Right lung (tissue), 5 donors: ENCODE results near the gene REEP1. TPM values are rescaled to one million over a fixed set of nuclear protein-coding genes. Genes with fewer than 3 reads are reported as not detected.
"Not testable (repeated sequence)": the region's sequence is repeated elsewhere in the genome, so short reads cannot be mapped to it uniquely, and the experiment has no call there.

Experiments
- DNase-seq, 2 donors: peaks; one replicate each; pipeline ENCODE4 v3.0.0-alpha.2; 2013
- polyA plus RNA-seq, 5 donors: library from polyadenylated mRNA; unstranded; fragments of 120-200 nt; gene quantifications; one replicate each; pipeline versions ENCODE4 v1.2.1 to v1.2.3, GENCODE V29; 2013; ENCODE audit warnings: inconsistent platforms in 1 of 5, low replicate concordance in 1 of 5; ENCODE audit not compliant: insufficient read length in 5 of 5, insufficient read depth in 1 of 5

REEP1 gene
- polyA plus RNA-seq, 5 donors = 17.3 to 20.4 (median 17.4) TPM

DNA sequence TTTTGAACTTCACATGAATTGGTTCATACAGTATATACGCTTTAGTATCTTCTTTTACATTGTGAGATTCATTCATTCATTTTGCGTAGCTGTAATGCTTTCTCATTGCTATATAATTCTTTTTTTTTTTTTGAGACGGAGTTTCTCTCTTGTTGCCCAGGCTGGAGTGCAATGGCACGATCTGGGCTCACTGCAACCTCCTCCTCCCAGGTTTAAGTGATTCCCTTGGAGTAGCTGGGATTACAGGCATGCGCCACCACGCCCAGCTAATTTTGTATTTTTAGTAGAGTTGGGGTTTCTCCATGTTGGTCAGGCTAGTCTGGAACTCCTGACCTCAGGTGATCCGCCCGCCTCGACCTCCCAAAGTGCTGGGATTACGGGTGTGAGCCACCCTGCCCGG is 136.9 kb downstream of the REEP1 start:
- DNase-seq = not testable (repeated sequence)

DNA sequence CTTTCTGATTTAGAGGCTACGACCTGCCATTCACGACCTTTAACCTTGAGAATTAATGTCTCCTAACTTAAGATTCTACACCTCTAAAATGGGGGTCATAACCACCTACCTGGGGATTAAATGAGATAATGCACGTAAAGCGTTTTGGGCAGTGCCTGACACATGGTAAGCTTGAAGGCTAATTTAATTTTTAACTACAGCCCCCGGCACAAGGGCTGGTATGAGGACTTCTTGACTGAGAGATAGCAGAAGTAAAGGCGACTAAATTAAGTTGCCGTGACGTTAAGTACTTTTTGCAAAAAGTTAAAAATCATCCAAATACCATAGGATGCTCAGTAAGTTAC is 137.6 kb downstream of the REEP1 start:
- no peak for DNase-seq

DNA sequence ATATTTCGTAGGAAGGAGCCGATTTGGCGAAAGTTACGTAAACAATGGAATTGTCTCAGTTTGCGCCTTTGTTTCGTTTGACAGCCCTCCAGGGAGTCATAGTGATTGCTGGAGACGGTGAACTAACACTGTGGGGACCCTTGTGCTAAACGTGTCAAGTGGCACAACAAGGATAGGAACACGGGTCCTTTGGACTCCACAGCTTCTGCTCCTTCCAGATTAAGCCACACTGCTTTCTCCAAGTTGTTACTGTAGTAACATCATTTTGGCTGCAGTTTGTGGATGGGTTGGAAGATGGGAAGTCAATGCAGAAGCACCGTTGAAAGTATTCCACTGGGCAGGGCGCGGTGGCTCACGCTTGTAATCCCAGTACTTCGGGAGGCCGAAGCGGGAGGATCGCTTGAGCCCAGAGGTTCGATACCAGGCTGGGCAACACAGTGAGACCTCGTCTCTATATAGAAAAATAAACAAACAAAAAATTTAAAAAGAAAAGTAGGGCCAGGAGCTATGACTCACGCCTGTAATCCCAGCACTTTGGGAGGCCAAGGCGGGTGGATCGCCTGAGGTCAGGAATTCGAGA is 141.5 kb downstream of the REEP1 start:
- DNase-seq = no peak

DNA sequence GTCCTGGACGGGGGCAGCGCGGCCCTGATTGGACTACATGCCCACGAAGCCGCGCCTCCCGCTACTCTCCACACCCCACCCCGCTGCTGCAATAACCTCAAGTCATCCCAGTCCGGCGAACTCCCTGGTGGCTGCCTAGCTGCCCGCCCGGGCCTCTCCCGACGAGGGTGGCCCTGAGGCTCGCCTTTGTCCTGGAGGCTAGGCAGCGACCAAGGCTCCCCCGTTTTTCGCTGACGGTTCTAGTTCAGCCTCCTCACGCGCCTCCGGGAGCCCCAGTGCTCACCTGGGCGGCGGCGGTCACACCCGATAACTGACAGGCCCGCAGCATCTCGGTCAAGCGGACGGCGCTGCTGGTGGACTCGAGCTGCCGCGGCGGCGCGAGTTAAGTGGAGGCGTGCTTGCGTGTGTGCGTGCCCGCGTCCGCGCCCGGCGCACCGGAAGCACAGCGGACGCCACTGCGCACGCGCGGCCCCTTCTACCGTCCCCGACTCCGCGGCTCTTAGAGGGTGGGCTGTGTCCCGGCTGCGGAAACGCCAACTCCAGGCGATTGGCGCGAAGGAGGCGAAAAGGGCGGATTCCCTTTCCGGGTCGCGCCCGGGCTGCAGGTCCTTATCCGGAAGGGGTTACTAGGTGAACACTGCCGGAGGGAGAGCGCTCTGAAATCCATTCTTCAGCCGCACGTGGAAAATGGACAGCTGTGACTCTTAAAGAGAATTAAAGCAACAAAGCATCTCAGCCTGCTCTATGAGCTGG is 142.2 kb downstream of the REEP1 start, which contains the start of gene IMMT:
IMMT (minus strand) TSS at position 408 of the 753 bp plus-strand sequence; CDS start at position 328, 80 bp downstream.
- peak; percentile 94 to 96 for DNase-seq

DNA sequence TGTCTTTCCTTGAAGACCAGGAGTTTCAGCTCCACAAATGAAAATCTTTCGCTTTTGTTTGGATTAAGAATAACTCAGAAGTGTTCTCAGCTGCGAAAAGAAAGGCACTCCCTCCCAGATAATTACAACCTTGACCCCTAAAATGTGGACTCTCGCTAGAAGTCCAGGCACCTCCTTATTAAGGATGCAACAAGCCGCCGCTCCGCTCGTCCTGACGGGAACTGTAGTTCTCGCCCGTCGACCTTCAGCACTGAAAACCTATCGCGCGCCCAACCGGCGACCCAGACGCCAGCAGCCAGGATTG is 142.7 kb downstream of the REEP1 start:
- DNase-seq = no peak

DNA sequence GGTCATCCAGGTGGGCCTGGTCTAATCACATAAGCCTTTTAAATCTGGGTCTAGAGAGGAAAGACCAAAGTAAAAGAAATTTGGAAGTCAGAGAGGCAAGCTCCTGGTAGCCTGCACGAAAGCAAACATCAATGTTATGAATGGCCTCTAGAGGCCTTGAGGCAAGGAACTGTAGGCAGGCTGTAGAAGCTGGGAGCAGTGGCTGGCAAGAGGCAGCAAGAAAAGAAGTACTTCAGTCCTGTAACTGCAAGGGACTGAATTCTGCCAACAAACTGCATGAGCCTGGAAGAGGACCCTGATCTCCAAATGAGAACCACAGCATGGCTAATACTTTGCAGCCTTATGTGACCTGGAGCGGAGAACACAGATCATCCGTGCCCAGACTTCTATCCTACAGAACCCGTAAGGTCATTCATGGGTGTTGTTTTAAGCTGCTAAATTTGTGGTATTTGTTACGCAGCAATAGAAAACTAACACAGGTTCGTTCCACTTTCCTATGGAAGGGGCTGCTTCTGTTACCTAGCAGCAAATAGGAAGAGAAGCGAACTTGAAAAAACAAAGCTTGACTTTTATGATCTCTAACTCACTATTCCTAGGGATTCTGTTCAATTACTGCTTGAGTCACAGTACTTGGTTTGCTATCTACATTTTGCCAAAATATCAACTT is 143.4 kb downstream of the REEP1 start:
- DNase-seq = no peak

DNA sequence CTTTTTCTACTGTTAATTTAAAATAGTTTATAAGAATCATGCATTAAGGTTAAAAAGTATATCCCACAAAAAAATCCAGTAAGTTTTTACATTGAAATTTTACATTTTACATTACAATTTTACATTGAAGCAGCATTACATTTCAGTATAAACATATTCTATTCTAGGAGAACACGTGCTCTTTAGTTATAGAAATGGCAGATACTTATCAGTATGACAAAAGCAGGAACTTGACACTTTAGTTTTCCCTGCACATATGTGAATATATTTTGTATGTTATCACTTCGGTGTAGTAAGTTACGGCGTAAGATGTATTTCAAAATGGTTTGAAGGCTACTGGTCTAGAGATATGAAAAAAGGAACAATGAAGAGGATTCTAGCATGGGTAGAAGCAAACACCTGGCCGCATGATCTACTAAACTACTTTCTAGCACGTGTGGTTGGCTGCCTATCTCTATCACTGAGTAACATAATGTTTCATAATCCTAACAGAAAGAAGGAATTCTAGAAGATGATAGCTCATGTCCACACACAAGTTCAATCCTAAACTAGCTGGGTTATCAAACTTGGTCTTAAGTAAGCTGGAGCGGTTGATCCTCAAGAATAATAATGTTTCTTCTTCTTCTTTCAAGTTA is 147.5 kb downstream of the REEP1 start:
- no peak for DNase-seq

DNA sequence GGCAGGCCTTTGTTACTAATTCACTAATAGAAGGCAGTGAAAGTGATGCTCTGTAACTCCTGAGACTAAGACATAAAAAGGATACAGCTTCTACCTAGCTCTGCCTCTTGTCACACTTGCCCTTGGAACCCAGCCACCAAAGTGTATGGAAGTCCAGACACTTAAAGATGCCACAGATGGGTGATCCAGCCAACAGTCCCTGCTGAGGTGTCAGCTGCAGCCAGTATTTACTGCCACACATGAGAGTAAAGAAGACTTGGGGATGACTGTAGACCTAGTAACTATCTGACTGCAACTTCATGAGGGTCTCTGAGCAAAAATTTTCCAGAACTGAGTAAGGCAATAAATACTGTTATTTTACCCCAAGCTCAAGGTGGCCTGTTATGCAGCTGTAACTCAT is 151.0 kb downstream of the REEP1 start:
- DNase-seq = no peak

DNA sequence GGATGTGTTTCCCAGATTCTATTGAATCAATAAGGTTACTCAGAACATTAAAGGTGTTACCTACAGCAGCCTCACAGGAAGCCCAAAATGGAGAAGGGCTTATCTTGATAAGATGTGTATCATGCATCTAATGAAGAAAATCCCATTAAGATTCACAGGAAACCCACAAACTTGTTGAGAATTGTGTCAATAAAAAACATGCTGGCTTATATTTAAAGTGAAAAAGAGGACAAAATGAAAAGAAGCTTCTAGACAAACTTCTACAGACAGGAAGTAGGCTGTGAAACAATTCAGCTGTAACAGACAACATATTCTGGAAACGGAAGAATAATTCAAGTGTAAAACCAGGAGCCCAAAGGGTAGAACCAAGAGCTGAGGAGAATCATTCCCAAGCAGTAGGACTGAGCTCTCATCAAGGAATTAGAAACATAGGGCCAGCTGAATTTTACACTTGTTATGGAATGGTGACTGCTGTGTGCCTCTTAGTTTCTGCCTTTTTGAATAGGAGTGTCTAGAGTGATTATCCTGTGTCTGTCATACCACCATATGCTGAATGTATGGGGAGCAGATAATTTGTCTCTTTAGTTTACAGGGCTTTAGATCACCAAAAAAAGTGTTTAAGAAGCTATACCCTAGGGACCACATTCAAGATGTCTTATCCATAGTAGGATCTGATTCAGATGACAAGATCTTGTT is 151.8 kb downstream of the REEP1 start:
- no peak for DNase-seq

DNA sequence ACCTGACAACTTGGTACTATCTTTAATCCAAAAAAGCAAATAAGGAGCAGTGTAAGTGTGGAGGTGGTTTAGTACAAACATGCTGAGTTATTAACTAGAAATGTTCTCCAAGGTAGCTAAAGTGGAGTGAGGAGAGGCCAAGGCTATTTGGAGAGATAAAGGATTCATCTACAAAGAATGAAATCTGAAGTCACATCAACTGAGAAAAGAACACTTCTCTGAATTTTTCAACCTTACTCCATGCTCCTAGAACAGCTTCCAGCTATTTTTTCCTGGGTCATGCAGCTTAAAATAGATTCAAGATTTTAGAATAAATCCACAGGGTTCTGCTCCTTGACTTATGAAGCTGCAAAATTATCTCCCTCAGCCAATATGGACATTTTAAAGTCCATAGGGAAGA is 160.8 kb downstream of the REEP1 start:
- no peak for DNase-seq

DNA sequence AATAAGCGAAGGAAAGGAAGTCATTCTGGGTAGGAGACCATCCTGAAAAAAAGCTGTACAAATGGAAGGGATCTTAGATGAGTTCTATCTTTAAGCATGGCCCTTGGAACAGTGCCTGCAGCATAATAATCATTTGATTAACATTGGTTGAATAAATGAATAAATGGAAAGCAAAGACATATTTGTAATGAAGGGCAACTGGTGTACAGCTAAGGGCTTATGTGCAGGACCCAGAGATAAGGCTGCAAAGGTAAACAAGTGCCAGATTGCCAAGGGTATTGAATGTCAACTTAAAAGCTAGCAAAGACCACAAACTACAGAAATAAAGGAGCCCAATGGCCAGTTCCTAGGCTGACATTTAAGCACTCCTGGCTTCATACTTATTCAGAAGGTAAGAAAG is 161.6 kb downstream of the REEP1 start:
- DNase-seq = no peak

DNA sequence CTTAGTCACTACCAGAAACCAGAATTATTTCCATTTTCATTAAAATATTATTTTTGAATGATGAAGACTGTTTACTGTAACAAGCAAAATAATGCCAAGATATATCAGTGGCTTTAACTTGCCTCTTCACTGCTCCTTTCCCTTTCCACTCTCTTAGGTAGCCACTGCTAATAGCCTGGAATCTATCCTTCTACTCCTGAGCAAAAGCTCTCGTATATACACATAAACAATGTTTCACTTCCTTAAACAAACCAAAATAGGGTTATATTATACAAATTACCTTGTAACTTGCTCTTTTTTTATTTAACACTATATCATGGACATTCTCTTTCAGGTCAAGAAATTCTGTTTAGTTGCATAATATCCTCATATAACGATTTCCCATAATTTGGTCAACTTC is 163.0 kb downstream of the REEP1 start:
- no peak for DNase-seq

DNA sequence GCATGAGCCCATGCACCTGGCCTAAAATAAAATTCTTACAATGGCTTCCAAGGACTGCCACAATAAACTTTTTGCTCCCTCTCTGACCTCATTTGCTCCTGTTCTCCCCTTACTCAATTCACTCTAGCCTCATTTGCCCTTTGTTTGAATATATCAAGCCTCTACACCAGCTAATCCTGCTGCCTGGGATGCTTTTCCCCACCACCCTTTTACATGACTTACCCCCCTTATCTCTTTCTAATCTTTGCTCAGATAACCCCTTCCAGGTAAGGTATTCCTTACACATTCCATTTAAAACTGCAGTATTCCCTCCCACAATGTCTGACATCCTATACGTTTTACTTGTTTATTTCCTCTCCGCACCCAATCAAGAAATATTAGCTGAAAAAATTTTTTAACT is 164.8 kb downstream of the REEP1 start:
- no peak for DNase-seq

DNA sequence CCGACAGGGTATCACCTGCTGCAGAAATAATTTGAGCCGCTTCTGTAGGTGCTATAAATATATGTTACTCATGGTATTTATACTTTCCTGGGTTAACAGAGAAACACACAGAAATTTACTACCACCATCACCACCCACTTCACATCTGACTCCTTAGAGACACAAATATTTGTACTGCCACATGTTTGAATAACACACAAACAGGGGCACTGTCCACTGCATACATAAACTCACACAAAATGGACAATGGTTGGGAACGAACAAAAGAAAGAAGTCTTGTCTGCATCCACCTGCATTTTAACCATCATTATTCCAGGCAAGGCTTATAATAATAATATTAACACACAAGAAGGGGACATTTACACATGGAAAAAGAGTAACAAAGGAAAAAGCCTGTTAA is 166.1 kb downstream of the REEP1 start:
- DNase-seq = no peak

DNA sequence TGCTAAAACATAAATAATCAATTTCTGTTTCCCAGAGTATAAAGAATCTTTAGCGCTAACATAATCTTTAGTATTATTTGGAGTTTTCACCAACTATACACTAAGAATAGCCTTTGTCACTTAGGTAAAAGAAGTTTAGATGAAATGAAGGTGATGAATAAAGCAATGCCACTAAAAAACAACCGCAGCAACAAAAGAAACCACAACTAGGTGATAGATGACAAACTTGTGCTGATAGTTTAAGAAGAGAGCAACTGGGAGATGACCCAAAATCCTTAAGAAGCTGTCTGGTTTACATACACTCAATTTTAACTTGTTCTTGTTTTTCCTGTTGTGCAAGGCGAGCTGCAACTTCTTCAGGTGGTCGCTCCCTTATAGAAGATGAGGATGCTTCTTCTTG is 167.0 kb downstream of the REEP1 start:
- no peak for DNase-seq

Other genes starting within 250 kb of the REEP1 start
- 10 to 100 TPM; 13.9 to 24.8 (median 18.1) TPM for gene POLR1A, start 231.7 kb downstream of the REEP1 start, polyA plus RNA-seq
- gene PTCD3, start 231.4 kb downstream of the REEP1 start, polyA plus RNA-seq = 100 to 1,000 TPM in 4 of 5 donors, 10 to 100 TPM in 1; 92.3 to 198 (median 162) TPM
- gene IMMT, start 142.2 kb downstream of the REEP1 start, polyA plus RNA-seq = 10 to 100 TPM; 78.1 to 84.8 (median 79.6) TPM
- 10 to 100 TPM; 30.3 to 46.5 (median 39.0) TPM for gene MRPL35, start 138.2 kb downstream of the REEP1 start, polyA plus RNA-seq
- gene KDM3A, start 103.7 kb upstream of the REEP1 start, polyA plus RNA-seq = 100 to 1,000 TPM in 1 of 5 donors, 10 to 100 TPM in 4; 52.7 to 100 (median 76.5) TPM
- gene CHMP3, start 225.8 kb upstream of the REEP1 start, polyA plus RNA-seq = 100 to 1,000 TPM; 135 to 191 (median 151) TPM